Endothelial cell of umbilical vein (primary cell): Measurements from ENCODE around the gene S1PR4. TPM values are rescaled to one million over a fixed set of nuclear protein-coding genes. Genes with fewer than 3 reads are reported as not detected.

Experiments used
- BruUV-seq: library from RNA; stranded (reverse); fragments of 400-500 nt; replicated peaks from 2 replicates; lab custom pipeline; 2021; lab: Mats Ljungman, UMichigan
- CTCF ChIA-PET: fragments of 300-600, 350-600 bp; sonication (Branson Sonifier 250); formaldehyde crosslinking; loops from one replicate; lab custom pipeline; 2021; ENCODE audit warnings: antibody characterized with exemption, inconsistent platforms; lab: Charles Lee
- POLR2A ChIA-PET: fragments of 300-600, 350-600 bp; sonication (Branson Sonifier 250); formaldehyde crosslinking; loops from one replicate; lab custom pipeline; 2021; ENCODE audit warnings: antibody characterized with exemption, inconsistent platforms; lab: Charles Lee
- DNase-seq: peaks from one replicate; pipeline ENCODE4 v3.0.0-alpha.2; 2011; ENCODE audit warnings: low read depth, low spot score
- FAIRE-seq: peaks from 2 replicates; lab custom pipeline; 2011; peaks lifted over from hg19 to GRCh38; lab: Jason Lieb, UNC
- H2AFZ ChIP-seq: 2 replicates; pipeline ENCODE4 v1.6.0; 2012; ENCODE audit warnings: low read depth, low read length, control low read depth, inconsistent platforms
- H3K27ac ChIP-seq: 2 replicates; pipeline ENCODE4 v1.5.1; 2011; ENCODE audit warnings: low read depth, mild to moderate bottlenecking, control low read depth, low read length, moderate library complexity; ENCODE audit not compliant: insufficient read depth
- H3K27me3 ChIP-seq, 2 experiments: 2 replicates each; pipeline versions ENCODE4 v1.6.0 to v1.6.1; 2011; ENCODE audit warnings: low read length in 2 of 2, mixed read lengths in 1 of 2; ENCODE audit not compliant: control insufficient read depth in 2 of 2, insufficient read depth in 2 of 2
- H3K36me3 ChIP-seq, 2 experiments: 2 replicates in 1 of 2; 3 replicates in 1 of 2; pipeline ENCODE4 v1.5.1; 2011; ENCODE audit warnings: low read length in 2 of 2, mild to moderate bottlenecking in 1 of 2, moderate library complexity in 1 of 2; ENCODE audit not compliant: control insufficient read depth in 2 of 2, insufficient read depth in 2 of 2; ENCODE audit errors: extremely low read depth in 1 of 2
- H3K4me1 ChIP-seq: 3 replicates; pipeline ENCODE4 v1.5.1; 2011; ENCODE audit warnings: mild to moderate bottlenecking, low read length; ENCODE audit not compliant: control insufficient read depth, insufficient read depth; ENCODE audit errors: extremely low read depth
- H3K4me2 ChIP-seq: 2 replicates; pipeline ENCODE4 v1.6.1; 2011; ENCODE audit warnings: low read length, control low read depth, mixed read lengths; ENCODE audit not compliant: insufficient read depth
- H3K4me3 ChIP-seq, 3 experiments: fragments of 200-600 bp in 1 of 3; sonication (generic), shearing (Covaris generic) in 1 of 3; replicated peaks in 1 of 3; 2 replicates each; pipeline ENCODE4 v1.5.1; 2011 to 2016; ENCODE audit warnings: control low read depth in 3 of 3, low read length in 3 of 3, mild to moderate bottlenecking in 2 of 3, inconsistent platforms in 1 of 3, low read depth in 1 of 3, moderate library complexity in 1 of 3; ENCODE audit not compliant: insufficient read depth in 1 of 3
- H3K79me2 ChIP-seq: 2 replicates; pipeline ENCODE4 v1.6.0; 2012; ENCODE audit warnings: low read length, inconsistent platforms; ENCODE audit not compliant: control insufficient read depth, insufficient read depth
- H3K9ac ChIP-seq: replicated peaks from 2 replicates; pipeline ENCODE3; 2011; ENCODE audit warnings: low read length, control low read depth; ENCODE audit not compliant: insufficient read depth; ENCODE audit errors: extremely low read depth
- H3K9me1 ChIP-seq: replicated peaks from 3 replicates; pipeline ENCODE4 v1.6.0; 2011; ENCODE audit warnings: mild to moderate bottlenecking, low read length; ENCODE audit not compliant: control insufficient read depth, insufficient read depth; ENCODE audit errors: extremely low read depth
- H3K9me3 ChIP-seq: replicated peaks from 2 replicates; pipeline ENCODE4 v1.5.1; 2012; ENCODE audit warnings: low read length, inconsistent platforms; ENCODE audit not compliant: control insufficient read depth, insufficient read depth
- H4K20me1 ChIP-seq: replicated peaks from 2 replicates; pipeline ENCODE3; 2011; ENCODE audit warnings: mild to moderate bottlenecking, low read length; ENCODE audit not compliant: control insufficient read depth, insufficient read depth; ENCODE audit errors: extremely low read depth
- EZH2 ChIP-seq: IDR thresholded peaks from 2 replicates; pipeline ENCODE4 v1.6.1; 2012; ENCODE audit warnings: borderline replicate concordance, low read depth, mild to moderate bottlenecking, moderate library complexity, low read length, inconsistent platforms; ENCODE audit not compliant: severe bottlenecking
- FOS ChIP-seq: IDR thresholded peaks from 2 replicates; pipeline ENCODE4 v1.6.1; 2011; ENCODE audit warnings: mild to moderate bottlenecking, low read length, moderate library complexity, borderline replicate concordance; ENCODE audit not compliant: insufficient read depth
- GATA2 ChIP-seq: IDR thresholded peaks from 2 replicates; pipeline ENCODE4 v1.7.0; 2011; ENCODE audit warnings: low read depth, mild to moderate bottlenecking, moderate library complexity, mixed read lengths, low read length; ENCODE audit not compliant: insufficient read length, insufficient read depth
- JUN ChIP-seq: IDR thresholded peaks from 2 replicates; pipeline ENCODE4 v1.6.1; 2011; ENCODE audit warnings: borderline replicate concordance, low read depth; ENCODE audit not compliant: insufficient read length, insufficient read depth
- MYC ChIP-seq: IDR thresholded peaks from one replicate; pipeline ENCODE4 v1.6.1; 2011; ENCODE audit warnings: mild to moderate bottlenecking, low read depth, low read length
- POLR2A ChIP-seq: IDR thresholded peaks from 2 replicates; pipeline ENCODE4 v1.6.1; 2012; ENCODE audit warnings: low read depth, mild to moderate bottlenecking, control low read depth, low read length
- POLR2AphosphoS5 ChIP-seq: IDR thresholded peaks from 2 replicates; pipeline ENCODE4 v1.6.1; 2012; ENCODE audit warnings: low read depth, mild to moderate bottlenecking, control low read depth, low read length, moderate library complexity; ENCODE audit not compliant: insufficient read depth
- dilution Hi-C: fragments of 300-500 bp; cut with MboI; formaldehyde crosslinking; loops from one replicate; pipeline ENCODE4 v1.15.0; 2019; ENCODE audit warnings: low sequenced_read_pairs; ENCODE audit not compliant: extremely low pct_ligation_motif_present
- intact Hi-C: fragments of 100-400 bp; cut with micrococcal nuclease; formaldehyde crosslinking; loops from one replicate; pipeline ENCODE4 v1.10.0; 2022
- polyA plus RNA-seq, 4 experiments: library from polyadenylated mRNA; depleted of rRNA in 3 of 4; stranded (reverse) in 3 of 4; unstranded in 1 of 4; fragments of >200 nt; gene quantifications; 2 replicates each; pipeline versions ENCODE4 v1.2.1 to v1.2.3, GENCODE V29; 2011 to 2012; ENCODE audit warnings: missing spikeins in 1 of 4
- total RNA-seq: library from RNA; stranded (reverse); gene quantifications from 2 replicates; pipeline ENCODE4 v1.2.3, GENCODE V29; 2021
- TF ChIP-seq, protein P1 (sequence below): IDR thresholded peaks from 2 replicates; pipeline ENCODE4 v1.6.1; 2011; ENCODE audit not compliant: insufficient read depth, insufficient read length
- TF ChIP-seq, protein P2 (sequence below), 2 donors: IDR thresholded peaks; 1 replicate in 1 of 2; 2 replicates in 1 of 2; pipeline ENCODE4 v1.5.1; 2011; ENCODE audit warnings: low read length in 2 of 2, mild to moderate bottlenecking in 2 of 2, moderate library complexity in 2 of 2, control low read depth in 1 of 2, inconsistent platforms in 1 of 2, low read depth in 1 of 2; ENCODE audit not compliant: insufficient read depth in 1 of 2; ENCODE audit errors: extremely low read depth in 1 of 2

Gene S1PR4
- total and polyA plus RNA-seq, 2 donors (not counting 3 experiments of a cell fraction or from before 2014, with no cell fraction given): 1.7 to 2.5 TPM

DNA sequence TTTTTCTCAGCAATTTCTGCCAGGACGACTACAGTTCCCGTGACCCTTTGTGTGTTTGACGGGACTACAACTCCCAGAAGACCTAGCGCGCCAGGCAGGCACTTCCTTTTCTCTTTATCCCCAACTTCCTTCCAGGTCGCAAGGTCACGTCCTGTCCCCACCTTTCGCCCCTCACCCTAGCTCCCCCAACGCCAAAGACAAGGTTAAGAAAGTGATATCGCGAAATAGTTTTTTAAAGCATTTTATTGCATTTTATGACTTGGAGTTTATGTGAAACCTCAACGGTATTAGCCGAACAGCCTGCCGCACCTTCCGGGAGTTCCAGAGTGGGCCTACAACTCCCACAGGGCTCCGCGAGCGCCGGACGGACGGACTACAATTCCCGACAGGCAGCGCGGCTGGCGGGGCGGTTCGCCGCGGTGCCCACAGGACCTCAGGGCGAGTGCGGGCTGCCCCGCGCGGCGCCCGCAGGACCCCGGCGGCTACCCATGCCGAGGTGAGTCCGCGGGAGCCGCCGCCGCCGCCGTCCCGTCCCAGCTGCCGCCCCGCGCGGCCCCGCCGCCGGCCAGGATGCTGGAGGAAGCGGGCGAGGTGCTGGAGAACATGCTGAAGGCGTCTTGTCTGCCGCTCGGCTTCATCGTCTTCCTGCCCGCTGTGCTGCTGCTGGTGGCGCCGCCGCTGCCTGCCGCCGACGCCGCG, 7.0 kb downstream of the S1PR4 start, which contains the start of gene NCLN:
TSS of gene NCLN (plus strand) at position 470 of the 699 bp plus-strand sequence. CDS start at position 571, 101 bp downstream.
- intact Hi-C loops: no loop called here
- Histone ChIP-seq H3K4me2 (peak within 1 kb of the TSS; percentile 65), H3K27ac (peak within 1 kb of the TSS; percentile 70), H3K9me1 (no peaks in the 10 kb centered on the region), H4K20me1 (no peaks in the 10 kb centered on the region), H3K4me1 (peaks cover 12% of the 10 kb centered on the region), H3K4me3 (peak within 1 kb of the TSS; percentile 62 to 82 (median 72)), H2AFZ (peak within 1 kb of the TSS; percentile 70), H3K27me3 (no peaks in the 10 kb centered on the region), H3K79me2 (peaks cover 48% of the 10 kb centered on the region), H3K9me3 (no peaks in the 10 kb centered on the region), H3K36me3 (no peaks in the 10 kb centered on the region), H3K9ac (peak within 1 kb of the TSS; percentile 75)
- ChIA-PET POLR2A (no interaction called here), CTCF (interaction anchor here (1.3 to 2.0 kb wide), 2 partner anchors 56 to 235 kb away, joined by 5 to 7 read pairs; no protein-coding TSS in a partner anchor)
- BruUV-seq: no TSS peak
- DNase-seq: peak; percentile 98
- dilution Hi-C loops: no loop called here
- TF ChIP-seq, protein P1, sequence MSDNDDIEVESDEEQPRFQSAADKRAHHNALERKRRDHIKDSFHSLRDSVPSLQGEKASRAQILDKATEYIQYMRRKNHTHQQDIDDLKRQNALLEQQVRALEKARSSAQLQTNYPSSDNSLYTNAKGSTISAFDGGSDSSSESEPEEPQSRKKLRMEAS: peak; percentile 73
- peak; percentile 76 for TF ChIP-seq POLR2A
- peak; percentile 64 for TF ChIP-seq POLR2AphosphoS5
- TF ChIP-seq, protein P2, sequence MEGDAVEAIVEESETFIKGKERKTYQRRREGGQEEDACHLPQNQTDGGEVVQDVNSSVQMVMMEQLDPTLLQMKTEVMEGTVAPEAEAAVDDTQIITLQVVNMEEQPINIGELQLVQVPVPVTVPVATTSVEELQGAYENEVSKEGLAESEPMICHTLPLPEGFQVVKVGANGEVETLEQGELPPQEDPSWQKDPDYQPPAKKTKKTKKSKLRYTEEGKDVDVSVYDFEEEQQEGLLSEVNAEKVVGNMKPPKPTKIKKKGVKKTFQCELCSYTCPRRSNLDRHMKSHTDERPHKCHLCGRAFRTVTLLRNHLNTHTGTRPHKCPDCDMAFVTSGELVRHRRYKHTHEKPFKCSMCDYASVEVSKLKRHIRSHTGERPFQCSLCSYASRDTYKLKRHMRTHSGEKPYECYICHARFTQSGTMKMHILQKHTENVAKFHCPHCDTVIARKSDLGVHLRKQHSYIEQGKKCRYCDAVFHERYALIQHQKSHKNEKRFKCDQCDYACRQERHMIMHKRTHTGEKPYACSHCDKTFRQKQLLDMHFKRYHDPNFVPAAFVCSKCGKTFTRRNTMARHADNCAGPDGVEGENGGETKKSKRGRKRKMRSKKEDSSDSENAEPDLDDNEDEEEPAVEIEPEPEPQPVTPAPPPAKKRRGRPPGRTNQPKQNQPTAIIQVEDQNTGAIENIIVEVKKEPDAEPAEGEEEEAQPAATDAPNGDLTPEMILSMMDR (IDR thresholded peaks at IDR 0.05; ENCODE audit: extremely low read depth in 1 of 2, insufficient read depth in 1 of 2, low read depth in 1 of 2, low read length in 2 of 2): no peak
- TF ChIP-seq EZH2: no peak
- no peak for TF ChIP-seq GATA2
- TF ChIP-seq FOS: no peak
- no peak for TF ChIP-seq JUN
- TF ChIP-seq MYC: peak; percentile 82
- FAIRE-seq: peak; percentile 92
